HEK293 (cell line): ENCODE results near the gene EME2.

Experiments used
- CTCF ChIP-seq: fragments of 450-650 bp; formaldehyde crosslinking; IDR thresholded peaks from 2 replicates; pipeline ENCODE4 v1.5.1; 2016; ENCODE audit warnings: missing biosample characterization, missing genetic modification characterization
- GLI4 ChIP-seq: fragments of 450-650 bp; formaldehyde crosslinking; IDR thresholded peaks from 2 replicates; pipeline ENCODE4 v1.5.1; 2016; ENCODE audit warnings: missing biosample characterization, missing genetic modification characterization
- KLF1 ChIP-seq: fragments of 450-650 bp; formaldehyde crosslinking; IDR thresholded peaks from 2 replicates; pipeline ENCODE4 v1.5.1; 2016; ENCODE audit warnings: missing biosample characterization, missing genetic modification characterization
- MZF1 ChIP-seq: fragments of 450-650 bp; formaldehyde crosslinking; IDR thresholded peaks from 2 replicates; pipeline ENCODE4 v1.5.1; 2017; ENCODE audit warnings: missing biosample characterization, missing genetic modification characterization, borderline replicate concordance
- REPIN1 ChIP-seq: fragments of 450-650 bp; formaldehyde crosslinking; IDR thresholded peaks from 2 replicates; pipeline ENCODE4 v1.5.1; 2017; ENCODE audit warnings: missing biosample characterization, missing genetic modification characterization, low read depth
- TCF7L2 ChIP-seq: IDR thresholded peaks from 2 replicates; pipeline ENCODE4 v1.6.1; 2011; ENCODE audit warnings: low read depth, mild to moderate bottlenecking, inconsistent platforms, low read length, moderate library complexity, borderline replicate concordance
- ZBTB7A ChIP-seq: fragments of 450-650 bp; formaldehyde crosslinking; IDR thresholded peaks from 2 replicates; pipeline ENCODE4 v1.5.1; 2016; ENCODE audit warnings: low read depth, missing biosample characterization, missing genetic modification characterization
- ZNF311 ChIP-seq: fragments of 450-650 bp; formaldehyde crosslinking; IDR thresholded peaks from 2 replicates; pipeline ENCODE4 v1.5.1; 2017; ENCODE audit warnings: missing biosample characterization, missing genetic modification characterization, borderline replicate concordance
- ZNF664 ChIP-seq: fragments of 450-650 bp; formaldehyde crosslinking; IDR thresholded peaks from 2 replicates; pipeline ENCODE4 v1.5.1; 2016; ENCODE audit warnings: missing biosample characterization, missing genetic modification characterization
- ZNF670 ChIP-seq: fragments of 450-650 bp; formaldehyde crosslinking; IDR thresholded peaks from 2 replicates; pipeline ENCODE4 v1.5.1; 2016; ENCODE audit warnings: missing biosample characterization, missing genetic modification characterization, low read depth
- TF ChIP-seq, protein P1 (sequence below): fragments of 450-650 bp; formaldehyde crosslinking; IDR thresholded peaks from 2 replicates; pipeline ENCODE4 v1.5.1; 2016; ENCODE audit warnings: missing biosample characterization, missing genetic modification characterization
- TF ChIP-seq, protein P2 (sequence below): fragments of 450-650 bp; formaldehyde crosslinking; IDR thresholded peaks from 2 replicates; pipeline ENCODE4 v1.5.1; 2017; ENCODE audit warnings: missing biosample characterization, missing genetic modification characterization
- TF ChIP-seq, protein P3 (sequence below): IDR thresholded peaks from 2 replicates; pipeline ENCODE4 v1.6.1; 2011; ENCODE audit warnings: mild to moderate bottlenecking, low read depth, low read length, borderline replicate concordance

DNA sequence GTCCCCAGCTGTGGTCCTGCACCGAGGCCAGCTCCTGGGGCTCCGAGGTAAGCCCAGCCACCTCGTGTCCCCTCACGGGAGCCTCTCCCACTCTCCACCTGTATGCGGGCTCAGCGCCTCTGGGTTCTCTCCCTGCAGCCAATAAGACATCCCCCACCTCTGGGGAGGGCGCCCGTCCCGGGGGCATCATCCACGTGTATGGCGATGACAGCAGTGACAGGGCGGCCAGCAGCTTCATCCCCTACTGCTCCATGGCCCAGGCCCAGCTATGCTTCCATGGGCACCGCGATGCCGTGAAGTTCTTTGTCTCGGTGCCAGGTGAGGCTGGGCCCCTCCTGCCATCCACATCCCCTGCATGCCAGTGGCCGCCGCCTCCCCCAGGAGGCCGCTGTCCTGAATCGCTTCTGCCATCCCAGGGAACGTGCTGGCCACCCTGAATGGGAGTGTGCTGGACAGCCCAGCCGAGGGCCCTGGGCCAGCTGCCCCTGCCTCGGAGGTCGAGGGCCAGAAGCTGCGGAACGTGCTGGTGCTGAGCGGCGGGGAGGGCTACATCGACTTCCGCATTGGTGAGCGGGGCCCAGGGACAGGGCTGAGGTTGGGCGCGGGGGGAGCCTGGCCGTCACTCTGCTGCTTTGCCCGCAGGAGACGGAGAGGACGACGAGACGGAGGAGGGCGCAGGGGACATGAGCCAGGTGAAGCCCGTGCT is 4.4 kb upstream of the EME2 start:
- TF ChIP-seq ZNF664, result no peak
- TF ChIP-seq GLI4 (tag by site-specific recombination), result no peak
- TF ChIP-seq REPIN1 (tag by site-specific recombination), result no peak
- TF ChIP-seq KLF1 (tag by site-specific recombination), result no peak
- TF ChIP-seq ZNF311, result no peak
- no peak for TF ChIP-seq ZBTB7A
- no peak for TF ChIP-seq CTCF (tag by site-specific recombination)
- TF ChIP-seq, protein P1, sequence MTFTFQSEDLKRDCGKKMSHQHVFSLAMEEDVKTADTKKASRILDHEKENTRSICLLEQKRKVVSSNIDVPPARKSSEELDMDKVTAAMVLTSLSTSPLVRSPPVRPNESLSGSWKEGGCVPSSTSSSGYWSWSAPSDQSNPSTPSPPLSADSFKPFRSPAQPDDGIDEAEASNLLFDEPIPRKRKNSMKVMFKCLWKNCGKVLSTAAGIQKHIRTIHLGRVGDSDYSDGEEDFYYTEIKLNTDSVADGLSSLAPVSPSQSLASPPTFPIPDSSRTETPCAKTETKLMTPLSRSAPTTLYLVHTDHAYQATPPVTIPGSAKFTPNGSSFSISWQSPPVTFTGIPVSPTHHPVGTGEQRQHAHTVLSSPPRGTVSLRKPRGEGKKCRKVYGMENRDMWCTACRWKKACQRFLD (tag by site-specific recombination), result no peak
- TF ChIP-seq, protein P2, sequence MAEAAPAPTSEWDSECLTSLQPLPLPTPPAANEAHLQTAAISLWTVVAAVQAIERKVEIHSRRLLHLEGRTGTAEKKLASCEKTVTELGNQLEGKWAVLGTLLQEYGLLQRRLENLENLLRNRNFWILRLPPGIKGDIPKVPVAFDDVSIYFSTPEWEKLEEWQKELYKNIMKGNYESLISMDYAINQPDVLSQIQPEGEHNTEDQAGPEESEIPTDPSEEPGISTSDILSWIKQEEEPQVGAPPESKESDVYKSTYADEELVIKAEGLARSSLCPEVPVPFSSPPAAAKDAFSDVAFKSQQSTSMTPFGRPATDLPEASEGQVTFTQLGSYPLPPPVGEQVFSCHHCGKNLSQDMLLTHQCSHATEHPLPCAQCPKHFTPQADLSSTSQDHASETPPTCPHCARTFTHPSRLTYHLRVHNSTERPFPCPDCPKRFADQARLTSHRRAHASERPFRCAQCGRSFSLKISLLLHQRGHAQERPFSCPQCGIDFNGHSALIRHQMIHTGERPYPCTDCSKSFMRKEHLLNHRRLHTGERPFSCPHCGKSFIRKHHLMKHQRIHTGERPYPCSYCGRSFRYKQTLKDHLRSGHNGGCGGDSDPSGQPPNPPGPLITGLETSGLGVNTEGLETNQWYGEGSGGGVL (tag by site-specific recombination), result no peak
- no peak for TF ChIP-seq MZF1
- no peak for TF ChIP-seq TCF7L2
- no peak for TF ChIP-seq ZNF670
- TF ChIP-seq, protein P3, sequence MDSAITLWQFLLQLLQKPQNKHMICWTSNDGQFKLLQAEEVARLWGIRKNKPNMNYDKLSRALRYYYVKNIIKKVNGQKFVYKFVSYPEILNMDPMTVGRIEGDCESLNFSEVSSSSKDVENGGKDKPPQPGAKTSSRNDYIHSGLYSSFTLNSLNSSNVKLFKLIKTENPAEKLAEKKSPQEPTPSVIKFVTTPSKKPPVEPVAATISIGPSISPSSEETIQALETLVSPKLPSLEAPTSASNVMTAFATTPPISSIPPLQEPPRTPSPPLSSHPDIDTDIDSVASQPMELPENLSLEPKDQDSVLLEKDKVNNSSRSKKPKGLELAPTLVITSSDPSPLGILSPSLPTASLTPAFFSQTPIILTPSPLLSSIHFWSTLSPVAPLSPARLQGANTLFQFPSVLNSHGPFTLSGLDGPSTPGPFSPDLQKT, result no peak
